GM10248 (cell line): ENCODE data around the gene WIZ.

Experiments used
- CTCF ChIA-PET: fragments of 300-600 bp; sonication (Branson Sonifier 250); formaldehyde crosslinking; extraction: SDS; loops from one replicate; lab custom pipeline; 2021; ENCODE audit warnings: antibody characterized with exemption; lab: Yijun Ruan, JAX
- POLR2A ChIA-PET: fragments of 350-650 bp; sonication (Branson Sonifier 250); formaldehyde crosslinking; extraction: SDS; loops from one replicate; lab custom pipeline; 2020; ENCODE audit warnings: antibody characterized with exemption; lab: Yijun Ruan, JAX
- DNase-seq: peaks from one replicate; pipeline ENCODE4 v3.0.0; 2012; ENCODE audit errors: extremely low spot score
- CTCF ChIP-seq: IDR thresholded peaks from 2 replicates; pipeline ENCODE4 v1.5.1; 2012; ENCODE audit warnings: mild to moderate bottlenecking, low read depth; ENCODE audit errors: extremely low read depth, missing control alignments, control extremely low read depth

Gene WIZ

GRCh38 chr19:15371786-15372380 lies 77.9 kb downstream of the WIZ start:
- TF ChIP-seq CTCF, result no peak
- ChIA-PET POLR2A (interaction anchor here (0.6 to 0.7 kb wide), 2 partner anchors 38 to 117 kb away, joined by 3 read pairs; no protein-coding TSS in a partner anchor), CTCF (interaction anchor here (1.2 kb wide), 1 partner anchor 8 kb away, joined by 3 read pairs; no protein-coding TSS in a partner anchor)
- DNase-seq, result no peak

- no peak for DNase-seq
- ChIA-PET POLR2A (interaction anchor here (0.5 to 0.7 kb wide), 2 partner anchors 61 to 116 kb away, joined by 3 to 5 read pairs; no protein-coding TSS in a partner anchor), CTCF (interaction anchor here (0.8 to 1.2 kb wide), 2 partner anchors 9 to 15 kb away, joined by 3 read pairs; no protein-coding TSS in a partner anchor)
- no peak for TF ChIP-seq CTCF
Observed at GRCh38 chr19:15371119-15371518, 78.6 kb downstream of the WIZ start.
